ENCODE data around the gene L1CAM.

L1CAM gene

DNA sequence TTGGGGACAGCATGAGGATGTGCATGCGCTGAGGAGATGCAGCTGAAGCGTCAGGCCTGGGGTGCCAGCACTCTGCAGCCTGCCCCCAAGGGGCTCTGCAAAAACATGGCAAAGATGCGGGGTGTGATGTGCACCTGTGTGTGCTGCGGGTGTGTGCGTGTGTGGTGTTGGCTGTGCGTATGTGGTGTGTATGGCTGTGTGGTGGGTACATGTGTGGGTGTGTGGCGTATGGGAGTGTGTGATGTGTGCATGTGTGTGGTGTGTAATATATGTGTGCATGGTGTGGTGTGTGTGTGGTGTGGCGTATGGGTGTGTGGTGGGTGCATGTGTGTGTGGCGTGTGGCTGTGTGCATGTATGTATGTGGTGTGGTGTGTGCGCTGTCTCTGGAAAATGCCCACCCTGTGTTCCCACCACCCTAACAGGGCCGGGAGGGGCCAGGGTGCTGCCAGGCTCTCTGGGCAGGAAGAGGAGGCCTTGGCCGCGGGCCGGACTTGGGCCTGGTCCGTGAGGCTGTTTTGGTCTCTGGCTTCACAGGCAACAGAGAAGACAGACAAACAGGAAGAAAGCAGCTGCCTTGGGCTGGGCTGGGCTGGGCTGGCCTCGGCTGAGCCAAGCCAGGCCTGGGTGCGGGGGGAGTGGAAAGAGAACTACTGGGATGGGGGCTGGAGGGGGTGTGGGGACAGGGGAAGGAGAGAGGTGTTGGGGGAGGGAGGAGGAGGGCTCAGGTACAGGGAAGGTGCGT lies 17.4 kb upstream of the L1CAM start:
- no peak for DNase-seq

DNA sequence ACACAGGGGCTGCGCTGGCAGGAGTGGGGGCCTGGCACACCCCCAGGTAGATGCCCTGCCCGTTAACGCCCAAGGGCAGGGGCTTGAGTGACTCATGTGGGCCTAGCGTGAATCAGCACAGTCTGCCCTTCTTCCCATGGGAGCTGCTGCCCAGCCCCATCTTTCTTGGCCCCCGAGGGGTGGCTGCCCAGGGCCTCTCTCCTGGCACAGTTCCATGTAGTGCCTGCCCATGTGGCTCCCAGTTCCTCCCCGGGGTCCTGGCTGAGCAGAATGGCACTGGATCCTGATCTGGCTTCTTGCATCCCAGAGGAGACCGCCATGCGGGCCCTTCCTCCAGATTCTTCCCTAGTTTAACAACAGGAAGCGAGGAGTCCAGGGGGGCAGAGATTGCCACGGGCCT lies 16.4 kb upstream of the L1CAM start:
- no peak for DNase-seq

DNA sequence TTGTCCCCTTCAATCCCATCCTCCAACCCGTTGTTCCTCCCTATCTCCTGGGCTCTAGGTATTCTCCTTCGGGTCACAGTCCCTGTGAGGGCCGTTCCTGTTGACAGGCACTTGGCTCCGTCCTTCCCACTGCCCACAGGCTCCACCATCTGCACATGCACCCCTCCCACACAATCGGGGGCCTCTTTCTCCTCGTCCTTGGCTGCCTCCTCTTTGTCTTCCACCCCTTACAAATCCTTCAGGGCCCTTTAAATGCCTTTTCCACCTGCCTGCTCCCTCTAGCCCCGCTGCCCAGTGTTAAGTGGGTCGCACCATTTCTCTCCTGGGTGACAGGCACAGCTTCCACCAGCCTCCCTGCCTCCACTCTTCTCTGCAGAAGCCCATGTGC lies 15.8 kb upstream of the L1CAM start:
- no peak for DNase-seq

DNA sequence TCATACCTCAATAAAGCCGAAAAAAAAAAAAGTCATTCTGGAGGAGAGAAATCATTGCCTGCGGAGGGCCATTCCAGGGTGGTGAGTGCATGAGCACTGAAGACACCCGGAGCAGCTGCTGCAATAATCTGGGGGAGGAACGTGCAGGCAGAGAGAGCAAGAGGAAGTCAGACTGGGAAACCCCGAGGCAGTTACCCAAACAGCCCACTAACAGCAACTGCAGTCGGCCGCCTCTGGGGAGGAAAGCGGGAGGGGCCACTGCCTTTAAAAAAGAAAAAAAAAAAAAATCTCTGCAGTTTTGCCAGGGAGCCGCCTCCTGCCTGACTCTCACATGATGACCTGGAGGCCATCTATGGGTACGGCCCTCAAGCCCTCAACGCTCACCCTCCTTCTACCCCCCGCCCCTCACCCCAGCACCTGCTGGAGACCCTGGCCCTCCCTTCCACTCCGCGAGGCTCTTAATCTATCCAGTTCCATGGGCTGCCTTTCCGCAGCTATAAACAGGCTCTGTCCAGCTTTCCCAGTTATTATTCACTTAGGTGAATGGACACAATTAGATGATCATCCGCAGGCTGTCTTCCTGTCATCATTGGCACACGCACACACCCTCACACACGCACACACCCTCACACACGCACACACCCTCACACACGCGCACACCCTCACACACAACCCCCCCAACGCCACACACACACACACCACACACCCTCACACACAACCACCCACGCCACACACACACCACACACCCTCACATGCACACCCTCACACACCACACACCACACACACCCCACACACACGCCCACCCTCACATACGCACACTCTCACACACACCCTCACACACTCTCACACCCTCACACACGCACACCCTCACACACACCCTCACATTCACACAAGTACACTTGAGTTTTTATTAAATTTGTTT lies 15.1 kb upstream of the L1CAM start:
- peak; percentile 75 for DNase-seq

DNA sequence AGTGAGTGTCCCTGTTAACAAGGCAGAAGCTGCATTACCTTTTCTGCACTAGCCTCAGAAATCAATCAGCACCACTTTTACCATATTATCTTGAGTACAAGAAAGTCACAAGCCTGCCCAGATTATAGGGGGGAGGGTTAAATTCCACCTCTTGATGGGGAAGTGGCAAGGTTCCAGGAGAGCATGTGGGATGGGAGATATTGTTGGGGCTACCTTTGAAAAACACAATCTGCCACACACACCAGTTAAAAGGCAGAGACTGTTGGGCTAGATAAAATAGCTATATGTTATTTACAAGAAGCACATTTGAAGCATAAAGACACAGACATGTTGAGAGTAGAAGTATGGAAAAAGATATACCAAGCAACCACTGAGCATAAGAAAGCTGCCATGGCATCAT lies 11.9 kb upstream of the L1CAM start:
- no peak for DNase-seq

DNA sequence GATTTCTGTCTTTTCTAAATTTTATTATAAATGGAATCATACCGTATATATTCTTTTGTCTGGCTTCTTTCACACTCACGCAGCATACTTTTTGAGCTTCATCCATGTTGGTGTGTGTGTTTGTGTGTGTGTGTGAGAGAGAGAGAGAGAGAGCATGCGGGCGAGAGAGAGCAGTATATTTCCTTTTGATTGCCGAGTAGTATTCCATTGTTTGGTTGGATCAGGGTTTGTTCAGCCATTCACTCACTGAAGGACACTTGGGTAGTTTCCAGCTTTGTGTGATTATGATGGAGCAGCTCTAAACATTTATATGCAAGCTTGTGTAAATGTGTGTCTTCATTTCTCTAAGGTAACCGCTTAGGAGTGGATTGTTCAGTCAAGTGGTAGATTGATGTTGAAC lies 3.1 kb upstream of the L1CAM start:
- DNase-seq = no peak

DNA sequence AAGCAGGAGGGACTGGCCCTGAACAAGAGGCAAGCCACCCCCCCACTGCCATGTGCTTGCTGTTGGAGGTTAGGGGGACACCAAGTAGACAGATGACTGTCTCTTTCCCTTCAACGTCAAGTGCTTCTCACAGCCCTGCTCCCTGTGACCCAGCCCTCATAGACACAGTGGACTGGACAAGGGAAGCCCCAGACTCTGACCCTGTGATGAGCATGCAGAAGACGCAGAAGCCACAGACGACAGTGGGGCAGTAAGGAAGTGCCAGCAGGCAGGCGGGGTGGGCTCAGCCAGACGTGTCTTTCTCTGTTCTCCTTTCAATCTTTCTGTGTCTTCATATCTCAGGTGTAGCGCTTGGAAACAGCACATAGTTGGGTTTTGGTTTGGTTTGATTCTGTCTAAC lies 2.4 kb upstream of the L1CAM start:
- no peak for DNase-seq

DNA sequence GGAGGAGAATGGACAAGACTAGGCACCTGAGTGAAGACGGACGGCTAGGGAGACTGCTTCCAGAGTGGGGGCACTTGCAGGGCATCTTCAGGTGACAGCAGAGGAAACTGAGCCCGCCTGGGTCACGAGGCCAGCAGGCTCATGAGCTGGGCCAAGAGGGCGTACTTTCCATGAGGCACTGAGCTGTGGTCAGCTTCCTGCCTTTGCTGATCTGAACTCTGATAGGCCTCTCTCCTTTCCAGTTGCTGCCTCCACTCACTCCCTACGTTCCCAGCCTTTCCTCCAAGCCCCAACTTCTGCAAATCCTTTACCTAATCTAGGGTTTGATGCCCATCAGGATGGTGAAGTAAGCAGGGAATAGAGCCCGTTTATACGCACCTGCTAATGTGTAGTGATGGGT lies 1.4 kb upstream of the L1CAM start:
- DNase-seq = no peak

DNA sequence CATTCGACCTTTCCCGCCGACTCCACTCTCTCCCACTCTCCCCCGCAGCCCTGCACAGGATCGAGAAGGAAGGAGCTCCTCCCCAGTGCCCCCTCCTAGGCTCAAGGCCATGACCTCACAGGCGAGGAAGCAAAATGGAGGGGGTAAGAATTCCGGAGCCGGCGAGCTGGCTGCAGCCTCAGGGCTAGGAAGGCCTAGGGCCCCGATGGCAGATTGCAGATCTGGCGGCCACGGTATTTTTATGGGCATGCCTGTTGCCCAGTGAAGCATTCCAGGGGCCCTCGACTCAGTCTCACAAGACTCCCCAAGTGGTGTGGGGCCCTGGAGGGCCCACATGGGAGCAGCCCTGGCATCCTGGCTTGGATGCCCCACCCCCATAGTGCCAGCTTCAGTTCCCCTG lies 942 bp upstream of the L1CAM start:
- no peak for DNase-seq

DNA sequence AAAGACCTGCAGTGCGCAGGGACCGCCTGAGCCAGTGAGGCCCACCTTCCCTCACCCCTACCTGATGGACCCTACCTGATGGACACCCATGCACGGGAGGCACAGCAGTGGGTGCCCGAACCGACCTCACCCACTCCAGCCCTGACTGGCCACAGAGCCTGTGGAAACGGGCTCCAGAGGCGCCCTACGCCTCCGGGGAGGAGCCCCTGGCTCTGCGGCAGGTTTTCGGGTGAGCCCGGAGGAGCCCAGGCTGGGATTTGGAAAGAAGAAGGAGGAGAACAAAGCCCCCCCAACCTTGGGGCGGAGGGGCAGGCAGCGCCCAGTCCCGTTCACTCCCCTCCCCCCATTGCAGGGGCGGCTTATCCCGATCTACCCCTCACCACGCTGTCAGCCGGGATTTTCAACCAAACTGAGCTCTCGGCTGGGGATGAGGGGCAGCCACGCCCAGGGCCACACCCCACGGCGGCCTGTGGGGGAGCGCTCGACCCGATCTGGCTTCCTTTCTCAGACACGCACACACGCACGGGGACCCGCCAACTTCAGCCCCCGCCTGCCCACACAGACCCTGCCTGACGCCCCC lies 675 bp downstream of the L1CAM start:
- no peak for DNase-seq

DNA sequence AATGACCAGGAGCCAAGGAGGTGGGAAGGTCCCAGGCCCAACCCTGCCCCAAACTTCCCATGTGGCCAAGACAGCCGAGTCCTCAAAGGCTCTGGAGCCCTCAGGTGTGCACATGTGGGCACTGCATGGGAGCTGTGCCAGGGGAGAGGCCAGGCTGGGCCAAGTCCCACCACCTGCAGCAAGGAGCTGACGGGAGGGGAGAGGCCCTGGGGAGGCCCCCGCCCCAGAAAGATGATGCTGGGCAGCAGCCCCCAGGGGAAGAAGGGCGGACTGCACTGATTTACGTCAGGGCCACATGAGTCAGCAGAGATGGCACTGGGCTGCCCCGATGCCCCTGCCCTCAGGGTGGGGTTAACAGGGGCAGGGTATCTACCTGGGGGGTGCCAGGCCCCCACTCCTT lies 1.4 kb downstream of the L1CAM start:
- no peak for DNase-seq

DNA sequence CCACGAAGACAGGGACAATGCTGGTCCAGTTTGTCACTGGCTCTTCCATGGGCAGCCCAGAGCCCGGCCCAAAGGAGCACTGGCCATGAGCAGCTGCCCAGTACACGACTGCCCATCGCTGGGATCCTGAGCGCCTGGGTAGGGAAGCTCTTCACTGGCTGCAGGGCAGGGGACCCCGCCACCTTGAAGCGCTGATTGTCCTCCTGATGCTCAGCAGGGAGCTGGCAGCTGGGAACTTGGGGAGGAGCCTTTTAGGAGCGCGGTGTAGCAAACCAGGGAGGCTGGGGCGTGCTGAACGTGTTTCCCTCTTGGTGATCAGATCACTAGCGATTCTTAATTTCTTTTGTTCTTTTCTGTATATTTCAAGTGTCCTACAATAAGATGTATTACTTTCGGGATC lies 1.8 kb downstream of the L1CAM start:
- no peak for DNase-seq

DNA sequence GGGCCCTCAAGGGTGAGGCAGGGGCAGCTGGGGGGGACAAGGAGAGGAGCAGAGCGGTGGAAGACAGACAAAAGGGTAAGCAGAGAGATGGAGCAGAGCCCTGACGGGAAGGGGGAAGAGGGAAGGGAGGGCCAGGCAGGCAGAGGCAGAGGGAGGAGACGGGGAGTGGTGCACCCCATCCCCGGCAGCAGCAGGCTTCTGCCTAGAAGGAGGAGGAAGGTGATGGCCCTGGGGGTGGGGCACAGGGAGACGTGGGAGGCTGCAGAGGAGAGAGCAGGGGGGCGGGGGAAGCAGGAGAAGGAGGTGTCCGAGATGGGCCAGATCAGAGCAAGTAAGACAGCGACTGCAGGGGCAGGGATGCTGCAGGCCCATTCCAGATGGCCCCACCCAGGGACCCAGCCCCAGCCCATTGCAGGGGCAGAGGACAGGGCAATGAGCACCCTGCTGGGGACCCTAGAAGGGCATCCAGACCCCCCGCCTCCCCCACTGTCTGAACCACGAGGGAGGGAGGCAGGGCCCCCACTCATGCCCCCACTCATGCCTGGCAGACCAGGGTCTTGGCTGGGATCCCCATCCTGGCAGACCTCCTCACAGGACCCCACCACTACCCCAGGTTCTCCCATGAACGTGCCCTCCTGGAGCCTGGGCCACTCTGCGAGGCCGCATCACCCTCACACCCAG lies 2.7 kb downstream of the L1CAM start:
- no peak for DNase-seq

DNA sequence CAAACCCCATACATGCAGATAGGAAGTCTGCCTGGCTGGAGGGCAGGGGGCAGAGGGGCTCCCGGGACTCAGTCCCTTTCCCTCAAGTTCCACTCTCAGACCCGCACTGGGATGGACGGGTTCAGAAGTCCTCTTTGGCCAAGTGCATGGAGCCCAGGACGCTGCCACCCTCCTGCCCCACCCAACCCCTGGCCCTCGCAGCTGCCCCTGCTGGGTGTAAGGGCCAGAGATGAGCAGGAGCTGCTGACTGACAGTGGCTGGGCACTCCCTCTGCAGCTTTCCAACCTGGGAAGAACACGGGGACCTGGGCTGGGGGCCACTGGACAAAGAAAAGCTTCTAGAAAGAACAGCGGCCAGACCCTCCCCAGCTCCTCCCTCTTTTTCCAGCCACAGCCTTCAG lies 3.4 kb downstream of the L1CAM start:
- DNase-seq = no peak

DNA sequence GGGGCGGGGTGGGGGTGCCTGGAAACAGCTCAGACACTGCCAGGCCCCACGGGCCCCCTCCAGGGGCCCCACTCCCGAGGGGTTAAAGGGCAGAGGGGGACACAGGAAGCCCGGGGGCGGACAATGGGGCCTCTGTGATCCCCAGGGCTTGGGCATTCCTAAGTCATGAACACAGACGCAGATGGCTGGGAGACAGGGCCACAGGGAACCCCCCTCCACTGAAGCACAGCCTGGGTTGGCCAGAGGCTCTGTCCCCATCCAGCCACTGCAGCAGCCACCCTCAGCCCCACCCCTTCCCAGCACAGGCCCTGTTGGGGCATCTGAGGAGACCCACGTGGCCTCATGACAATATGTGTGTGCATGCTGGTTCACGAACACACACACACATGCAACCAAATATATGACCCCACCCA lies 3.9 kb downstream of the L1CAM start:
- DNase-seq = no peak

DNA sequence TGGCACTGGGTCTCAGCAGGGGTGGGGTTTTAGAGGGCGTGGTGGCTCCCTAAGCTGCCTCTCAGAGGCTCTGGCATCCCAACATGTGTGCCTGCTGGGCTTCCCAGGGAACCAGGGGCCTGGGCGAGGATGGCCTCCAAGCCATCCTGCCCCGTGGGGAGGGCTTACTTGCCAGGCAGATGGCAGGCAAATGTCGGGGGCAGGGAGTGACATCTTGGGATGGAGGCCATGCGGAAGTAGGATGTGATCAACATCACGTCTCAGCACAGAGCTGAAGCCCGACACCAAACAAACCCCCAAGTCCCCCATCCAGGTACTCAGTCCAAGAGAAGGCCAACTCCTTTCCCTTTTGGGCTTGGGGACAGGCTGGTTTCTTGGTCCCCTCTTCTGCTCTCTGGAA lies 4.7 kb downstream of the L1CAM start:
- no peak for DNase-seq

DNA sequence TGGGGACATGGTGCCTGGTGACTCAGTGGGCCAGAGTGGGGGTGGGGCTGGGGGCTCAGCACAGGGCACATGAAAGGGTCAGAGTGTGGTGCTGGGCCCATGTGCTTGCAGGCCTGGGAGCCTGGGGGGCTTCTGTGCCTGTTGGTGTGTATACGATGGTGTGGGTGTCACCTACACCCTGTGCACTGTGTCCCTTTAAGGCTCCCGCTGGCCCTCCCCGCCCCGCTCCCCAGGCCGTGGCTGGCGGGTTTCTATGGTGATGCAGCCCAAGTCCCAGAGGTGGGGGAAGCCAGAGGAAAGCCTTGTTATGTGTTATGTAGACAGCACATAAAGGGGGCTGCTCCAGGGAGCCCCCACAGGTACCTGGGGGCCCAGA lies 5.5 kb downstream of the L1CAM start:
- DNase-seq = no peak

DNA sequence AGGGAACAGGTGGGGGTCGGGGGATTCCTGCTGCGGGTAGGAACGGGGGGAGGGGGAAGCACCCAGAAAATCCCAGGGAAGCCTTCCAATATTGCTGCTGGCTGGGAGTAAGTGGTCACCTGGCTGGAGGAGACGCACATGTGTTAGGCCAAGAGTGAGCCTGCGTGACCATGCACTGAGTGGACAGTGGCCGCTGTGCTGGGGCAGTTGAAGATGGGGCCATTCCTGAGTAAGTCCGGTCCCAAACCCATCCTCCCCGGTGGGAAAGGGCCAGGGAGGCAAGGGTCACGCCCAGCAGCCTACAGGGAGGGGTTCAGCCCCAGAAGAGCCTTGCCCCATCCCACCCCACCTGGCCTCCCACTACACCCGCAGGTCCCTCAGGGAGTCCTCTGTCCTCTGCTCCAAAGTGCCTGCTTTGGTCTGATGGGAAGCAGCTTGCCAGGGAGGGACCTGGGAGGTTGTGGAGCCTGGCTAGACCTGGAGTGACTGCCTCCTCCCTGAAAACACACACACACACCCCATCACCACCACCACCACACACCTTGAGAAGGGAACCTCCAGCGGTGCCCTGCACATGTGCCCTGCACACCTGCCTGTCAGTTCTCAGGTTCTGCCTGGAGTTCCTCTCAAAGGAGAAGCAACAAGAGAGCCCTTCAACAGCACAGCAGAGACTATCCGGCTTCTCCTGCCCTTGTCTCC lies 6.1 kb downstream of the L1CAM start:
- DNase-seq = no peak

DNA sequence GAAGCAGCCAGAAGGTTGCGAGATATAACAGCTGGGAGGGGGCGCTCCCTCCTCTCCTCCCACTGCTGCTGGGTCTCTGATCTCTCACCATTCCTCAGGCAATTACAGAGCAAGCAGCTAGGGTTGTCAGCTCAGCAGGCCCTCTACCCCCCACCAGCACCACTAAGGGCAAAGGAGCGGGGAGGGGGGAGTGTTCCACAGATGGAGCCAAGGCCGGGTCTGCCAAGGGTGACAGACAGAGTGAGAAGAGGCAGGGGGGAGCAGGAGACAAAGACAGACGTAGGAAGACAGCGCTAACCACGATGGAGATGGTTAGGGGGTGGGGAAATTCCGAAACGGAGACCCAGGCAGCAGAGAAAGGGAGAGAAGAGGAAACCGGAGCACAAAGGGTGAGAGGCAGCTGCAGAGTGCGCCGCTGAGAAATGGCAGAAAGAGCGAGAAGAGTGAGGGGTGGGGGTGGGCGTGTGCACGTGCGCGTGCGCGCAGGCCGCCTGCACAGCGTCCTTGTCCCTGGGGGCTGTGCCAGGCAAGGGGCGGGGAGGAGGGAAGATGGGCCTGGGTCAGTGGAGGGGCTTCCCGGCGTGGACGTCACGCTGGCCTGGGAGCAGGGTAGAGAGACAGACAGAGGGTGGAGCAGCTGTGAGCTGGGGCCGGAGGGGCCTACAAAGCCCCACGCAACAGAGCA lies 6.9 kb downstream of the L1CAM start:
- DNase-seq = peak; percentile 82

DNA sequence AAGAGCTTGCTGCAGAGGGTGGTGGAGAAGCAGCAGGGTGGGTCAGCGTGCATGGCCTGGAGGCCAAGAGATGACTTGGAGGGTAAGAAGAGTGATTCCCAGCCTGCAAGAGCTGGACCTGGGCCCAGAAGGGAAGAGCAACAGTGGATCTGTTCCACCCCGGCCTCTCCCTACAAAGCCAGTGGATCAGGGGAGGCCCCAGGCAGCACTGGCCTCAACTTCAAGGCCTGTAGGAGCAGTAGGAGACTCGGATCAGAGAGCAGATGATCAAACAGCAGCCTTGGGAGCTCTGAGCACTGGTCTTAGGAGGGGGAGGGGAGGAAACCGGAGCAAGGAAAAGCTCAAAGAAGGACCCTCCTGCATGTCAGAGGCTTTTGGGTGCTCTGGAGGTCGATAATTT lies 7.6 kb downstream of the L1CAM start:
- no peak for DNase-seq

DNA sequence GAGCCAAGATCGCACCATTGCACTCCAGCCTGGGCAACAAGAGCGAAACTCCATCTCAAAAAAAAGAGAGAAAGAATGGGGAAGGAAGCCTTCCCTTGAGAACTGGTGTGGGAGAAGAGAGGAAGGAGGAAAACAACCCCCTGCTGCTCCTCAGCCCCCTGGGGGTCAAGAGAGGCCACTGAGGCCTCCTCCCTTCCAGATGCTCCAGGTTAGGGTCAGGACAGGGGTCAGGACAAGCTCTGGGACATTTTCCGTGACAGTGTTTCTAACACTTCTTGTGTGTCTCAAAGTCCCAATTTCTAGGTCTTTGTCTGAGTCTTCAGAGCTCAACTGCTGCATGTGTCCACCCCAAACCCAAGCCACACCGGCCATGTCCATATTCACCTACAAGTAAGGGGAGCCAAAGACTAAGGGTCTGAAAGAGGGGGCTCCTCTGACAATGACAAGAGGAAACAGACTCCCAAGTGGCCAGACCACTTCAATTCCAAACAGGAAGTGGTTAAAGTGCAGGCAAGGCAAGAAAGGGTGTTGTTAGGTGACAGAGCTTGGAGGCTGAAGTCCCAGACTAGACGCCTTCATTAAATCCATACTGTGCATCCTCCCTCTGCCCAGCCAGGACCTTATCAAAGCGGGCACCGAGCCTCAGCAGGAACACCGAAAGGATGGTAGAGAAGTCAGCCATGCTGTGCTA lies 8.3 kb downstream of the L1CAM start:
- no peak for DNase-seq

DNA sequence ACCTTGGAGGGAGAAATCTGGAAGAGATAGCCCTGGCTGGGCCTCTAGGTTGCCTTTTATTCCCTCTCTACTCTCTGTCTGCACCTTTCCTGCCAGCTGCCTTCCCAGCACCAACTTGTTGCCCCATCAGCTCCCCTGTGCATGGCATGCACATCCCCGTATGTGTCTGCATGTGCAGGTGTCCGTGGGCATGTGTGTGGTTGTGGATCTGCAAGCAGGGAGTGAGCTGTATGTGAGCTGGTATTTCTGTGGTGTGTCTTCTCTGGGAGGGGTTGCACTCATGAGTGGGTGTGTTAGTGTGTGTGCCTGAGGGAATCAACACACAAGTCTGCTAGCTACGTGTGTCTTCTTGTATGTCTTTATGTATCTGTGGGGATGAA lies 9.9 kb downstream of the L1CAM start:
- DNase-seq = no peak

Measured in NCI-H1092 (cell line).